Stimulated activated naive CD8-positive, alpha-beta T cell treated with anti-CD3 and anti-CD28 coated beads, Interleukin-15, Interleukin-2, amounts not matched to agents 100 U/mL and 50 U/mL, for 24 hours (primary cell): ENCODE data around the gene HAUS1.
"Not testable (repeated sequence)": the region's sequence is repeated elsewhere in the genome, so short reads cannot be mapped to it uniquely, and the experiment has no call there.

Source experiments
- ATAC-seq: fragments of 150-1000 bp; cut with Tn5 transposase; one replicate; pipeline ENCODE4 v1.10.0; 2021
- DNase-seq: peaks from one replicate; pipeline ENCODE4 v3.0.0; 2021

Gene HAUS1

GRCh38 chr18:46104128-46104911 is at the start of gene HAUS1:
TSS of gene HAUS1 (plus strand) at chr18:46104385. CDS start at chr18:46104412, 27 bp downstream.
- peak; percentile 90 for DNase-seq
- ATAC-seq, result peak; percentile 93

GRCh38 chr18:46054956-46055837 is 49.0 kb upstream of the HAUS1 start:
- no peak for DNase-seq

GRCh38 chr18:46055838-46056230 is 48.4 kb upstream of the HAUS1 start:
- DNase-seq, result no peak
- no peak for ATAC-seq

More at GRCh38 chr18:46054956-46055837, 49.0 kb upstream of the HAUS1 start:
- ATAC-seq, result peak; percentile 81

- no peak for DNase-seq
- ATAC-seq, result no peak
These were observed 43.8 kb upstream of the HAUS1 start for GRCh38 chr18:46060359-46060841.

- no peak for DNase-seq
These were observed 42.8 kb upstream of the HAUS1 start for GRCh38 chr18:46061387-46061786.

GRCh38 chr18:46061796-46062195 is 42.4 kb upstream of the HAUS1 start:
- ATAC-seq, result no peak
- no peak for DNase-seq

More at GRCh38 chr18:46061387-46061786, 42.8 kb upstream of the HAUS1 start:
- no peak for ATAC-seq

GRCh38 chr18:46062781-46063180 is 41.4 kb upstream of the HAUS1 start:
- ATAC-seq (no peak), DNase-seq (no peak)

- ATAC-seq (no peak), DNase-seq (no peak)
These were observed 36.7 kb upstream of the HAUS1 start for GRCh38 chr18:46067438-46068007.

- DNase-seq (no peak), ATAC-seq (no peak)
These were observed 35.4 kb upstream of the HAUS1 start for GRCh38 chr18:46068763-46069162.

GRCh38 chr18:46069524-46069923 is 34.7 kb upstream of the HAUS1 start:
- DNase-seq (no peak), ATAC-seq (no peak)

- DNase-seq (no peak), ATAC-seq (no peak)
These were observed 34.0 kb upstream of the HAUS1 start for GRCh38 chr18:46070232-46070631.

- peak; percentile 40 for DNase-seq
- ATAC-seq, result peak; percentile 12
These were observed 33.2 kb upstream of the HAUS1 start for GRCh38 chr18:46070815-46071652.

- DNase-seq (peak; percentile 74), ATAC-seq (peak; percentile 76)
These were observed 32.4 kb upstream of the HAUS1 start, which contains the start of gene PSTPIP2 for GRCh38 chr18:46071653-46072375. TSS of gene PSTPIP2 (minus strand) at chr18:46072260. CDS start at chr18:46072188, 72 bp downstream.

GRCh38 chr18:46072376-46072867 is 31.8 kb upstream of the HAUS1 start:
- ATAC-seq (no peak), DNase-seq (no peak)

- ATAC-seq (no peak), DNase-seq (no peak)
These were observed 31.2 kb upstream of the HAUS1 start for GRCh38 chr18:46072959-46073358.

GRCh38 chr18:46073474-46074331 is 30.5 kb upstream of the HAUS1 start:
- DNase-seq, result peak; percentile 60
- peak; percentile 55 for ATAC-seq

- ATAC-seq, result no peak
- DNase-seq, result no peak
These were observed 24.8 kb upstream of the HAUS1 start for GRCh38 chr18:46079336-46079735.

GRCh38 chr18:46080156-46080555 is 24.0 kb upstream of the HAUS1 start:
- ATAC-seq (no peak), DNase-seq (no peak)

GRCh38 chr18:46084431-46084830 is 19.8 kb upstream of the HAUS1 start:
- DNase-seq, result no peak
- no peak for ATAC-seq

GRCh38 chr18:46088501-46088900 is 15.7 kb upstream of the HAUS1 start:
- not testable (repeated sequence) for ATAC-seq, DNase-seq
